ENCODE data around the gene C14orf132. TPM values are rescaled to one million over a fixed set of nuclear protein-coding genes. Genes with fewer than 3 reads are reported as not detected.

C14orf132 gene
- total RNA-seq, 4 donors from 2014 or later: 7.8 to 16.9 (median 15.0) TPM

- Histone ChIP-seq H3K27ac (no peak overlapping the region), H3K4me1 (peaks cover 0 to 12% (median 0%) of the 10 kb centered on the region in 4 donors)
- DNase-seq (ENCODE audit: low spot score in 2 of 2): no peak
Measured at GRCh38 chr14:96049932-96050331, 10.8 kb downstream of the C14orf132 start.

GRCh38 chr14:96050482-96050881, 11.3 kb downstream of the C14orf132 start:
- WGBS, 2 donors: 78 to 90% methylated on average over 4 of the region's 4 CpGs
- H3K27me3 ChIP-seq: no peaks in the 10 kb centered on the region
- TF ChIP-seq EP300 (IDR thresholded peaks at IDR 0.05) (no peak), CTCF (IDR thresholded peaks at IDR 0.05) (no peak), POLR2A (IDR thresholded peaks at IDR 0.05) (no peak)
- peaks cover 0 to 3% (median 0%) of the 10 kb centered on the region in 4 donors for H3K9me3 ChIP-seq
- H3K4me1 ChIP-seq: peaks cover 0 to 12% (median 0%) of the 10 kb centered on the region in 4 donors
- H3K27ac ChIP-seq: no peak overlapping the region
- no peak overlapping the region for H3K4me3 ChIP-seq
- no peak for DNase-seq (ENCODE audit: low spot score in 2 of 2)
- peaks cover 0 to 4% (median 0%) of the 10 kb centered on the region in 3 donors for H3K36me3 ChIP-seq

More at GRCh38 chr14:96049932-96050331, 10.8 kb downstream of the C14orf132 start:
- TF ChIP-seq EP300 (IDR thresholded peaks at IDR 0.05) (no peak), POLR2A (IDR thresholded peaks at IDR 0.05) (no peak), CTCF (IDR thresholded peaks at IDR 0.05) (no peak)
- H3K27me3 ChIP-seq: no peaks in the 10 kb centered on the region
- peaks cover 0 to 3% (median 0%) of the 10 kb centered on the region in 4 donors for H3K9me3 ChIP-seq
- no peak overlapping the region for H3K4me3 ChIP-seq
- peaks cover 0 to 4% (median 0%) of the 10 kb centered on the region in 3 donors for H3K36me3 ChIP-seq

- DNase-seq (ENCODE audit: low spot score in 2 of 2): no peak
- Histone ChIP-seq H3K4me3 (no peak overlapping the region), H3K27me3 (no peaks in the 10 kb centered on the region), H3K27ac (no peak overlapping the region), H3K36me3 (peaks cover 0 to 4% (median 0%) of the 10 kb centered on the region in 3 donors), H3K9me3 (peaks cover 0 to 3% (median 0%) of the 10 kb centered on the region in 4 donors), H3K4me1 (peaks cover 0 to 12% (median 0%) of the 10 kb centered on the region in 4 donors)
- no peak for TF ChIP-seq EP300 (IDR thresholded peaks at IDR 0.05)
- no peak for TF ChIP-seq CTCF (IDR thresholded peaks at IDR 0.05)
- no peak for TF ChIP-seq POLR2A (IDR thresholded peaks at IDR 0.05)
- WGBS, 2 donors: 67 to 74% methylated on average over 3 of the region's 3 CpGs
Measured at GRCh38 chr14:96051231-96051630, 12.1 kb downstream of the C14orf132 start.

- TF ChIP-seq EP300 (IDR thresholded peaks at IDR 0.05): no peak
- TF ChIP-seq POLR2A (IDR thresholded peaks at IDR 0.05): no peak
- no peak for TF ChIP-seq CTCF (IDR thresholded peaks at IDR 0.05)
- H3K9me3 ChIP-seq: peaks cover 0 to 3% (median 0%) of the 10 kb centered on the region in 4 donors
- WGBS, 2 donors: 85 to 90% methylated on average over 14 of the region's 14 CpGs
- no peak for DNase-seq (ENCODE audit: low spot score in 2 of 2)
- H3K27ac ChIP-seq: no peak overlapping the region
- H3K27me3 ChIP-seq: no peaks in the 10 kb centered on the region
- H3K4me1 ChIP-seq: peaks cover 0 to 12% (median 0%) of the 10 kb centered on the region in 4 donors
- H3K36me3 ChIP-seq: peaks cover 0 to 4% (median 0%) of the 10 kb centered on the region in 3 donors
- H3K4me3 ChIP-seq: no peak overlapping the region
Measured at GRCh38 chr14:96051642-96052540, 12.7 kb downstream of the C14orf132 start.
